ENCODE data around the gene CENPP. TPM values are rescaled to one million over a fixed set of nuclear protein-coding genes. Genes with fewer than 3 reads are reported as not detected.

Gene CENPP
- total RNA-seq, 4 donors from 2014 or later, result 0.88 to 12.0 (median 4.3) TPM

GRCh38 chr9:92510747-92511146, 185.0 kb downstream of the CENPP start:
- Histone ChIP-seq H3K27ac (peak overlapping the region; percentile 9 to 60), H3K27me3 (no peaks in the 10 kb centered on the region), H3K4me3 (no peak overlapping the region), H3K4me1 (peaks cover 0 to 8% of the 10 kb centered on the region in 2 donors), H3K36me3 (no peaks in the 10 kb centered on the region), H3K9me3 (no peaks in the 10 kb centered on the region)
- TF ChIP-seq, protein P1, sequence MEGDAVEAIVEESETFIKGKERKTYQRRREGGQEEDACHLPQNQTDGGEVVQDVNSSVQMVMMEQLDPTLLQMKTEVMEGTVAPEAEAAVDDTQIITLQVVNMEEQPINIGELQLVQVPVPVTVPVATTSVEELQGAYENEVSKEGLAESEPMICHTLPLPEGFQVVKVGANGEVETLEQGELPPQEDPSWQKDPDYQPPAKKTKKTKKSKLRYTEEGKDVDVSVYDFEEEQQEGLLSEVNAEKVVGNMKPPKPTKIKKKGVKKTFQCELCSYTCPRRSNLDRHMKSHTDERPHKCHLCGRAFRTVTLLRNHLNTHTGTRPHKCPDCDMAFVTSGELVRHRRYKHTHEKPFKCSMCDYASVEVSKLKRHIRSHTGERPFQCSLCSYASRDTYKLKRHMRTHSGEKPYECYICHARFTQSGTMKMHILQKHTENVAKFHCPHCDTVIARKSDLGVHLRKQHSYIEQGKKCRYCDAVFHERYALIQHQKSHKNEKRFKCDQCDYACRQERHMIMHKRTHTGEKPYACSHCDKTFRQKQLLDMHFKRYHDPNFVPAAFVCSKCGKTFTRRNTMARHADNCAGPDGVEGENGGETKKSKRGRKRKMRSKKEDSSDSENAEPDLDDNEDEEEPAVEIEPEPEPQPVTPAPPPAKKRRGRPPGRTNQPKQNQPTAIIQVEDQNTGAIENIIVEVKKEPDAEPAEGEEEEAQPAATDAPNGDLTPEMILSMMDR (IDR thresholded peaks at IDR 0.05), result no peak
- no peak for TF ChIP-seq POLR2A (IDR thresholded peaks at IDR 0.05)
- intact Hi-C loops (cut with DNase I; ENCODE audit: low total_unique reads), result no loop called here
- no peak for DNase-seq

- H3K9me3 ChIP-seq, result no peaks in the 10 kb centered on the region
- H3K36me3 ChIP-seq, result no peaks in the 10 kb centered on the region
- TF ChIP-seq, protein P1 (IDR thresholded peaks at IDR 0.05), result no peak
- no peak for TF ChIP-seq POLR2A (IDR thresholded peaks at IDR 0.05)
- peak overlapping the region in 1 of 2 donors; percentile 60 for H3K27ac ChIP-seq
- H3K4me3 ChIP-seq, result no peak overlapping the region
- intact Hi-C loops (cut with DNase I; ENCODE audit: low total_unique reads), result no loop called here
- H3K4me1 ChIP-seq, result peaks cover 0 to 6% of the 10 kb centered on the region in 2 donors
- no peaks in the 10 kb centered on the region for H3K27me3 ChIP-seq
- DNase-seq, result no peak
These were observed 186.9 kb downstream of the CENPP start for GRCh38 chr9:92512622-92513021.

DNA sequence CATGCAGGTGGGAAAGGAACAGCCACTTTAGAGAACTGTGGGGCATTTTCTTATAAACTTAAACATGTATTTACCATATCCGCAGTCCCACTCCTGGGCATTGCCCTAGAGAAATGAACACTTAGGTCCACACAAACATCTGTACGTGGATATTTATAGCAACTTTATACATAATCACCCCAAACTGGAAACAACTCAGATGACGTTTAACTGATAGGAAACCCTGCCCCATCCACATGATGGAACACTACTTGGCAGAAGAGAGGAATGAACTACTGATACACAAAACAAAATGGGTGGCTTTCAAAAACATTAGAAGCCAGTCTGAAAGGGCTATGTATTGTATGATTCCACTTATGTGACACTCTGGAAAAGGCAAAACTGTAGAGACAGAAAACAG, 187.6 kb downstream of the CENPP start:
- Histone ChIP-seq H3K9me3 (no peaks in the 10 kb centered on the region), H3K4me3 (no peak overlapping the region), H3K27ac (peak overlapping the region; percentile 21 to 60), H3K4me1 (no peaks in the 10 kb centered on the region), H3K36me3 (no peaks in the 10 kb centered on the region), H3K27me3 (no peaks in the 10 kb centered on the region)
- DNase-seq, result no peak
- intact Hi-C loops (cut with DNase I; ENCODE audit: low total_unique reads), result no loop called here
- no peak for TF ChIP-seq POLR2A (IDR thresholded peaks at IDR 0.05)
- TF ChIP-seq, protein P1 (IDR thresholded peaks at IDR 0.05), result no peak

DNA sequence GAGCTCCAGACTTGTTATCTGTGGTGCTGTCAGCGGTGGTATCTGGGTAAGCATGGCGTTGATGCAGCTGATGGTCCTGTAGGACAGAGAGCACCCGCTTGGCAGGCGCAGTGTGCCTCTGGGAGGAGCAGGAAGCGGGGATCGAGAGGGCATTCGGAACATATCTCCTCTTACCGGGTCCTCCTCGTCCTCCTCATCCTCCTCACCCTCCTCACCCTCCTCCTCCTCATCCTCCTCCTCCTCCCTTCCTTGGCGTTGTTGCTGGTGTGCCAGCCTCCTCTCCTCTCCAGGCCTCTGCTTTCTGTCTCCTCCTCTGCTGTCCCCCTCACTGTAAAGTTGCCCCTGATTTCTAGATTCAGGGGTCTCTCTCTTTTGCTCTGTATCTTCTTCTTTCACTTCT, 188.9 kb downstream of the CENPP start:
- intact Hi-C loops (cut with DNase I; ENCODE audit: low total_unique reads), result no loop called here
- no peak for DNase-seq

DNA sequence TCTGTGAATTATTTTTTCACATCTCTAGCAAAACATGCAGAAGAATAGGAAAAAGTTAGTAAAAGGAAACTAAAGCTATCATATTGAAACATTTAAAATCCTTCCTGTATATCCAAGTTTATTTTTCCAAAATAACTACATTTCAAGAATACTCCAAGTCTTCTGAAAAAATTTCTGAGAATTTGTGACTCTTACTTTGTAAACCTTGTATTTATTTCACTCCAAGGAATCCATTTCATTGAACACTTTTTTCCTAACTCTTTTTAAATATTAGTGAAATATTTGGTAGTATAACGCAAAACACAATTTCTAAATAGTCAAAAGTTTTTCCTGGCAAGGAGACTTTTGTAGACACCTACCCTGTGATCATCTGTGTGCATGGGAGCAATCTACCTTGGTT, 190.8 kb downstream of the CENPP start:
- Histone ChIP-seq H3K27ac (no peak overlapping the region), H3K9me3 (no peaks in the 10 kb centered on the region), H3K4me1 (no peaks in the 10 kb centered on the region), H3K27me3 (no peaks in the 10 kb centered on the region), H3K36me3 (no peaks in the 10 kb centered on the region), H3K4me3 (no peak overlapping the region)
- no peak for DNase-seq
- intact Hi-C loops (cut with DNase I; ENCODE audit: low total_unique reads), result no loop called here
- TF ChIP-seq, protein P1 (IDR thresholded peaks at IDR 0.05), result no peak
- no peak for TF ChIP-seq POLR2A (IDR thresholded peaks at IDR 0.05)

More for the DNA sequence above, 188.9 kb downstream of the CENPP start:
- Histone ChIP-seq H3K27ac (peak overlapping the region in 1 of 2 donors; percentile 30), H3K4me1 (no peaks in the 10 kb centered on the region), H3K4me3 (no peak overlapping the region), H3K9me3 (no peaks in the 10 kb centered on the region), H3K27me3 (no peaks in the 10 kb centered on the region), H3K36me3 (no peaks in the 10 kb centered on the region)
- TF ChIP-seq, protein P1 (IDR thresholded peaks at IDR 0.05), result no peak
- TF ChIP-seq POLR2A (IDR thresholded peaks at IDR 0.05), result no peak
